Measurements from ENCODE around the gene DAGLA. TPM values are rescaled to one million over a fixed set of nuclear protein-coding genes. Genes with fewer than 3 reads are reported as not detected.

DAGLA gene
- total RNA-seq, result 3.9 TPM
- polyA plus RNA-seq (ENCODE audit: insufficient read depth, low read depth, low replicate concordance), result 1.4 TPM
- long read RNA-seq, donor 1, full-length matches to known transcripts, result 1 of 1 reads
- long read RNA-seq, donor 1, partial matches to known transcripts, result 0 of 1 reads
- long read RNA-seq, donor 1, other reads (novel, unspliced or antisense), result 0 of 1 reads
- long read RNA-seq, donor 2, full-length matches to known transcripts, result 1 of 1 reads
- long read RNA-seq, donor 2, partial matches to known transcripts, result 0 of 1 reads
- long read RNA-seq, donor 2, other reads (novel, unspliced or antisense), result 0 of 1 reads
- long read RNA-seq, donor 3, result 0 reads
- long read RNA-seq, donor 4, result 0 reads
- long read RNA-seq, donor 5, result 0 reads
- long read RNA-seq, donor 6, result 0 reads
- long read RNA-seq, donor 7, partial matches to known transcripts, result 0 of 2 reads
- long read RNA-seq, donor 7, other reads (novel, unspliced or antisense), result 2 of 2 reads
- long read RNA-seq, donor 8, result 0 reads
- long read RNA-seq, donor 9, result 0 reads
- long read RNA-seq, donor 10, full-length matches to known transcripts, result 1 of 1 reads
- long read RNA-seq, donor 10, partial matches to known transcripts, result 0 of 1 reads
- long read RNA-seq, donor 10, other reads (novel, unspliced or antisense), result 0 of 1 reads

GRCh38 chr11:61679893-61680621 lies at the start of gene DAGLA:
Gene DAGLA (plus strand): TSS chr11:61680391. CDS start chr11:61720156, 39,765 bp downstream.
- FAIRE-seq, result no peak
- H3K9ac ChIP-seq (ENCODE audit: low read length in 3 of 3), result peak within 1 kb of the TSS in 1 of 3 donors; percentile 46
- H3K9me3 ChIP-seq (ENCODE audit: control insufficient read depth in 2 of 3, insufficient read depth in 1 of 3, low read length in 3 of 3), result no peaks in the 10 kb centered on the region
- intact Hi-C loops (cut with DNase I), result loop anchor here (5.0 kb wide), 1 partner anchor 52 kb away; no protein-coding TSS in a partner anchor
- H3K4me3 ChIP-seq (ENCODE audit: low read length in 3 of 3), result peak within 1 kb of the TSS; percentile 34 to 66 (median 36)
- TF ChIP-seq CTCF (IDR thresholded peaks at IDR 0.05; ENCODE audit: borderline replicate concordance, extremely low read depth, insufficient read depth), result peak; percentile 95
- peaks cover 0 to 35% (median 10%) of the 10 kb centered on the region in 3 donors for H3K4me1 ChIP-seq (ENCODE audit: control insufficient read depth in 2 of 3, insufficient read depth in 2 of 3, low read depth in 1 of 3, low read length in 3 of 3)
- no peaks in the 10 kb centered on the region for H3K27me3 ChIP-seq (ENCODE audit: control insufficient read depth, insufficient read depth, low read length)
- DNase-seq, result peak; percentile 65 to 89 (median 84)
- H3K36me3 ChIP-seq (ENCODE audit: control insufficient read depth in 2 of 3, insufficient read depth in 3 of 3, low read length in 3 of 3), result no peaks in the 10 kb centered on the region
- no peak within 1 kb of the TSS for H3K27ac ChIP-seq (ENCODE audit: low read depth in 2 of 2, low read length in 2 of 2)

DNA sequence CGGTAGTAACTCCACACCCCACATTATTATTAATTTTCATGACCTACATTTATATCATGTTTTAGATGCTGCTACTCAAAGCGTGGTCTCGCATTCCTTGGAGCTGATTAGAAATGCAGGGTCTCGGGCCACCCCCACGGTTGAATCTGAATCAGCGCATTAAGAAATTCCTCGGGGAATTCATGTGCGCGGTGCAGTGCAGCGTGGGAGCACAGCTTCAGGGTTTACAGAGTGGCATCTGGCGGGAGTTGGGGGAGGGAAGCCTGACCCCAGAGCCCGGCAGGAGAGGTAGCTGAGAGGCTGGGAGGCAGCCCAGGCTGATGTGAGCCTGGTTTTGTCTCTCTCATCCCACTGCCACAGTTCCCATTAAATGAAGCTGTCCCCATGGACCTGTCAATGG lies 48.1 kb upstream of the DAGLA start:
- Histone ChIP-seq H3K27me3 (ENCODE audit: control insufficient read depth, insufficient read depth, low read length) (no peaks in the 10 kb centered on the region), H3K9ac (ENCODE audit: low read length in 3 of 3) (no peak overlapping the region), H3K36me3 (ENCODE audit: control insufficient read depth in 2 of 3, insufficient read depth in 3 of 3, low read length in 3 of 3) (no peaks in the 10 kb centered on the region), H3K4me3 (ENCODE audit: low read length in 3 of 3) (no peak overlapping the region), H3K9me3 (ENCODE audit: control insufficient read depth in 2 of 3, insufficient read depth in 1 of 3, low read length in 3 of 3) (no peaks in the 10 kb centered on the region), H3K27ac (ENCODE audit: low read depth in 2 of 2, low read length in 2 of 2) (no peak overlapping the region), H3K4me1 (ENCODE audit: control insufficient read depth in 2 of 3, insufficient read depth in 2 of 3, low read depth in 1 of 3, low read length in 3 of 3) (peaks cover 0 to 11% (median 6%) of the 10 kb centered on the region in 3 donors)
- intact Hi-C loops (cut with DNase I), result no loop called here
- DNase-seq (peak in 4 of 5 donors; percentile 62 to 75 (median 68)), FAIRE-seq (no peak)
- TF ChIP-seq CTCF (IDR thresholded peaks at IDR 0.05; ENCODE audit: borderline replicate concordance, extremely low read depth, insufficient read depth), result no peak

GRCh38 chr11:61635304-61635703 lies 44.9 kb upstream of the DAGLA start:
- Histone ChIP-seq H3K9me3 (ENCODE audit: control insufficient read depth in 2 of 3, insufficient read depth in 1 of 3, low read length in 3 of 3) (no peaks in the 10 kb centered on the region), H3K27ac (ENCODE audit: low read depth in 2 of 2, low read length in 2 of 2) (no peak overlapping the region), H3K4me1 (ENCODE audit: control insufficient read depth in 2 of 3, insufficient read depth in 2 of 3, low read depth in 1 of 3, low read length in 3 of 3) (peaks cover 0 to 2% (median 0%) of the 10 kb centered on the region in 3 donors), H3K36me3 (ENCODE audit: control insufficient read depth in 2 of 3, insufficient read depth in 3 of 3, low read length in 3 of 3) (no peaks in the 10 kb centered on the region), H3K27me3 (ENCODE audit: control insufficient read depth, insufficient read depth, low read length) (no peaks in the 10 kb centered on the region), H3K9ac (ENCODE audit: low read length in 3 of 3) (no peak overlapping the region), H3K4me3 (ENCODE audit: low read length in 3 of 3) (no peak overlapping the region)
- no peak for FAIRE-seq
- DNase-seq, result no peak
- intact Hi-C loops (cut with DNase I), result no loop called here
- TF ChIP-seq CTCF (IDR thresholded peaks at IDR 0.05; ENCODE audit: borderline replicate concordance, extremely low read depth, insufficient read depth), result no peak

Data from kidney (tissue), 22 donors.